Hematopoietic multipotent progenitor cell treated with erythropoietin and hydrocortisone succinate and interleukin-3 and kit ligand, for 15 days (in vitro differentiated cells): ENCODE data around the gene OTUD3.
"Not testable (repeated sequence)": the region's sequence is repeated elsewhere in the genome, so short reads cannot be mapped to it uniquely, and the experiment has no call there.

ENCODE experiments used
- DNase-seq: peaks from one replicate; pipeline ENCODE4 v3.0.0-alpha.2; 2015; ENCODE audit warnings: low spot score

The OTUD3 gene

DNA sequence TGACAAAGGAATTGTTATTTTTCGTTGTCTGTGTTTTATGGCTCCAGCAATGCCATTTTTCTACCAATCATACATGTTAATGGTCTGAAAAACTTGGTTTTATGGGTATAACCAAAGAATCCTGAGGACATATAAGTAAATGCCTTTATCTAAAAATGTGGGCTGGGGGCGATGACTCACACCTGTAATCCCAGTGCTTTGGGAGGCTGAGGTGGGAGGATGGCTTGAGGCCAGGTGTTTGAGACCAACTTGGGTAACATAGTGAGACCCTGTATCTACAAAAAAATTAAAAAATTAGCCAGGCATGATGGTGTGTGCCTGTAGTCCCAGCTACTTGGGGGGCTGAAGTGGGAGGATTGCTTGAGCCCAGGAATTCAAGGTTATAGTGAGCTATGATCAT is 12.7 kb upstream of the OTUD3 start:
- DNase-seq: not testable (repeated sequence)

DNA sequence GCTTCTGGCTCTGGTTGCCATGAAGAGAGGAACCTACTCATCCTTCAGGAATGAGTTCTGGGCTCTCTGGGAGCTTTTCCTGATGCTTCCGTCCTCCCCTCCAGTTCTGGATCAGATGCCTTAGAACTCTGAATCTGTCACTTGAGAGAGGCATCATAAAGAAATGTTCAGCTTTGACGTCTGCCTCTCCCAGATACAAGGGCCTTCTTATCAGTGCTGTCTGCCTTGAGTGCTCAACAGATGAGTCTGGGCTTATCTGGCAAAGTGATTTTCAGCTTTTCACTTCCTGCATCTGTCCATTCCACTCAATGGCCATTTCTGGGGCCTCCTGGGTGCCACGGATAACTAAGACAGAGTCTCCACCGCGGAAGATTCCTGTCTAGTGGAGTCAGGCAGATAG is 12.3 kb upstream of the OTUD3 start:
- DNase-seq: no peak

DNA sequence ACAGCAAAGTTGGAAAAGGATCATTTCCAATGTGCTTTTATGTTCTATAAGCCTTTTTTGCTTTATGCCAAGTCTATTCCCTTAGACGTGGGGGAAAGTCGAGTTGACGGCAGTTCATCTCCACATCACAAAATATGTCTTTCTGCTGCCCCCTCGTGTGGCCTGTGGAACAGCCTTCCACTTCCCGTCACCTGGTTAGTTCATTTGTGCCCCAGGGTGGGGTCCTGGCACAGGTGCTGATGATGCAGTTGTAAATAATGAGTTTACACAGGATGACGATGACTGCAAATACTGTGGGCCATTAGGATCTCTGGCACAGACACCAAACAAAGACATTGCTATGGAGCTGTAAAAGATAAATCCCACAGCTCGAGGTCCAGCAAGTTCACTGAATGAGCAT is 10.0 kb upstream of the OTUD3 start:
- no peak for DNase-seq

DNA sequence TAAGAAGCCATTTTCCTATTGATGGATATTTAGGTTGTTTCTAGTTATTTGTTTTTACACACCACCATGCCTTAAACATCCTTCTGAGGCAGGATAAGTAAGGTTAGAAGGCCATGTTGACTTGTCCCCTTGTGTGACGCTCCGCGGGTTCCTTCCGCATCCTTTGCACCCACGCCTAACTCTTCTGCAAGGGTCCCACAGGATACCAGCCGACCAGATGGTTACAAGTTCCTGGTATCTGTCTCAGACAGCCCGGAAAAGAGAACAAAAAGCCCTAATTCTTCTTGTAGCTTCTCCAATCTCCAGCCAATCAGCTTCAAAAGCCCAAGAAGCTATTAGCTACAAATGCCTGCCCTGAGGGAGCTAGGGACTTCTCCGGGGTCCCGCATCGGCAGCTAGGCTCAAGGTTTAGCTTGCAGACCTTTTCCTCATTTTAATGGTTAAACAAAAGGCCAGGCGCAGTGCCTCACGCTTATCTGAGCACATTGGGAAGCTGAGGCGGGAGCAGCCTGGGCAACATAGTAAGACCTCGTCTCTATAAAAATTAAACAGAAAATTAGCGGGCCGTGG is 4.9 kb upstream of the OTUD3 start:
- DNase-seq: no peak

DNA sequence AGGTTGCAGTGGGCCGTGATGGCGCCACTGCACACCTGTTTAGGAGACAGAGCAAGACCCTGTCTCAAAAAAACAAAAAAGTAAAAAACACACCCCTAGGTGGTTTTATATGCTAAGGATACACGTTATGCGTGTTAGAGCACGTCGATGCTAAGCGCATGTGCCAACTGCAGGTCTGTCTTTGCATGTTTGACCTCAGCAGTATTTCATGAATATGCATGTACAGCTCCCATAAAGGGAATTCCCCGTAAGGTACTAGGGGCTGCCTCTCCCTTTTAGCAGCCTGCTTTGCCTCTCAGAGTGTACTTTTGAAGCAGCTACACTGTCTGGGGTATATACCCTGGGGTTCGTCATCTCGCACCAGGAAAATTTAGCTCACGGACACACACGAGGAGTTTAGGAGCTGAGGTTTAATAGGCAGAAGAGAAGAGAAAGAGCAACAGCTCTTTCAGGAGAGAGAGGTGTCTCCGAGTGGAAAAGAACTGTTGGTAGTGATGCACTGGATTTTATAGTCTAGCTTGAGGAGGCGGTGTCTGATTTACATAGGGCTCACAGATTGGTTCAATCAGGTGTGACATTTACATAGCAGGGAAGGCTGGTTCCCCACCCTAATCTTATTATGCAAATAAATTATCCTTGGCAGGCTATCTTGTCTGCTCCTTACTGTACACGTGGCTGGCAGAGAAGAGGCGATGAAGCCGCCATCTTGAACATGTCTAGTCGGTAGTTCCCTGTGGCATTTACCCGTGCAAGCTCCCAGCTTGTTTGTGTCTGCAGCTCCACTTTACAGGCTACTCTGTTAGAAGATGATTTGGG is 4.2 kb upstream of the OTUD3 start:
- no peak for DNase-seq

DNA sequence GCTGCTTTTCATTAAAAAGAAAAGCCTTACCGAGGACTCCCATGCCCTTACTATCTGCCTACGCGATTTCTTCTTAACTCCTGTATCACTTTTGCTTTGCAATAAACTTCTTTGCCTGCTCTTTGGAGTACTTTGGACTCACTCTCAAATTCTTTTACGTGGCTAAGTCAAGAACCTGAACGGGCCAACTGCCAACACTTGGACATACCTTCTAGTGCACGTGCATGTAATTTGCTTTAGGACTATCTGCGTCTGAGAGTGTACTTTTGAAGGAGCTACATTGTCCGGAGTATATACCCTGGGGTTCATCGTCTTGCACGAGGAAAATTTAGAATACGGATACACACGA is 3.6 kb upstream of the OTUD3 start:
- no peak for DNase-seq

DNA sequence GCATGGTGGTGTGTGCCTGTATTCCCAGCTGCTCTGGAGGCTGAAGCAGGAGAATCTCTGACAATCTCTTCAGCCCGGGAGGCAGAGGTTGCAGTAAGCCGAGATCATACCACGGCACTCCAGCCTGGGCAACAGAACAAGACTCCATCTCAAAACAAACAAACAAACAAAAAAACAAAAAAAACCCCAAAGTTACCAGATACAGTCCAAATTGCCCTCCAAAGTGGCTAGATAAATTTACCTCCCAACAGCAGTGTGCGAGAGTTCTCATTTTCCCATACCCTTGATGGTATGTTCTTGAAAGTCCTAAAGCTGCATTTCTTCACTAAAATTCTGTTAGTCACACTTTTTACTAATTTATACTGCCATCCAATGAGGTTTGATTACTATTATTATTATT is 3.0 kb upstream of the OTUD3 start:
- DNase-seq: no peak

DNA sequence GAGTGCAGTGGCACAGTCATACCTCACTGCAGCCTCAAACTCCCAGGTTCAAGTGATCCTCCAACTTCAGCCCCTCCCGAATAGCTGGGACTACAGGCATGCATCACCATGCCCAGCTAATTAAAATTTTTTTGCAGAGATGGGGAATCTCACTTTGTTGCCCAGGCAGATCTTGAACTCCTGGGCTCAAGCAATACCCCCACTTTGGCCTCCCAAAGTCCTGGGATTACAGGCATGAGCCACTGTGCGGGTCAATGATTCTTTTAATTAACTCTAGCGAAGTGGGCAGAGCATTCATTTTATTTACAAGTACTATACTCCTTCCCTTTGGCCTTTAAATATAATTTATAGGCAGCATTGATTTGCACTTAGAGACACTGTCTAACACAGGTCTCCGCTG is 2.5 kb upstream of the OTUD3 start:
- DNase-seq: no peak

DNA sequence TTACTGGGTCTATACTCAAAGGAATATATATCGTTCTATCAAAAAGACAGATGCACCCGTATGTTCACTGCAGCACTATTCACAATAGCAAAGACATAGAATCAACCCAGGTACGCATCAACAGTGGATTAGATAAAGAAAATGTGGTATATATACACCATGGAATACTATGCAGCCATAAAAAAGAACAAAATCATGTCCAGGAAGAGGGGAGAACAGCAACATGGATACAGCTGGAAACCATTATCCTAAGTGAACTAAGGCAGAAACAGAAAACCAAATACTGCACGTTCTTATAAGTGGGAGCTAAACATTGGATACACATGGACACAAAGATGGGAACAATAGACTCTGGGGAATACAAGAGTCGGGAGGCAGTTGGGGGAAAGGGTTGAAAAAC is 1.4 kb upstream of the OTUD3 start:
- not testable (repeated sequence) for DNase-seq

DNA sequence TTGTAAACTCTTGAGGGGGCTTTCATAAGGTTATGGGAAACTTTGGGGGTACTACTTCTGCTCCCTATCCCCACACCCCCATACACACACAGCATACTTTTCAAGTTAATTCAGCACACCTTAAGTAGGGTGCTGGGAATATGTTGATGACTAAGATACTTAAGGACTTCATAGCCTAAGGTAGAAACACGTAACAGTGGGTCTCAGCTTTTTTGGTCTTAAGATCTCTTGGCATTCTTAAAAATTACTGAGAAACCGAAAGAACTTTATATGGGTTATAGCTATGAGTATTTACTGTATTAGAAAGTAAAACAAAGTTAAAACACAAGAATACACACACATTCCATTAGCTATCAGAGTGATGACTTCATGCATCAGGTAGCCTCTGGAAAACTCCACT is 2.1 kb downstream of the OTUD3 start:
- no peak for DNase-seq

DNA sequence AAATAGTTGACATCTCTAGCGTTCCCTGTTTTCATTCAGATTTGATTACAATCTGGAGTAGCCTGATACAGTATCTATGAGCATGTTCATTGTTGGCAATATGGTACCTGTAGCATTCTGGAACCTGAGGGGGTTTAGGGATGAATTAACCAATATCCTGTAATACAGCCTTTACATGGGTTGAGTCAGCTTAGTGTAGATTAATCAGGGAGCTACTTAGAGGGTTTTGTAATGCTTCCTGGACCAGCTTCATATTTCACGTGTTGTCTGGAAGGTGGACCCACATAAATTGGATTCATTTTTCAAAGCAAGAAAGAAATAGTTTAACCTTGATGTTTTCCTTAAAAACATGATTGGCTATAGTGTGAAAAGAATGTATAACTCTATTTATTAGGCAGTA is 3.6 kb downstream of the OTUD3 start:
- no peak for DNase-seq

DNA sequence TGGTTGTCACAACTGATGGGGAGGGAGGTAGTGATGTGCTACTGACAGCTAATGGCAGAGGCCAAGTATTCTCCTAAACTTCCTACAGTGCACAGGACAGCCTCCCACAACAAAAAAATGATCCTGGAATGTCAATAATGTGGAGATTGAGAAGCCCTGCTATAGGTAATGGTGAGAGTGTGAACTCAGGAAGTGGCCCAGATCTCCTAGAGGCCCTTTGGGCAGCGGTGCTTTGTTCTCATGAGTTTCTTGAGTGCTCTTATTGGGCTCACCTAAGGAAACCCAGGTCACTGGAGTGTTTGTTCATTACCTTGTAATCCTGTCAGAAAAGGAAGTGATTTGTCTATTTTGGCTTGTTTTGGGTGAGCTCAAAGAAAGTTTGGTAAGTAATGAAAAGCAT is 5.9 kb downstream of the OTUD3 start:
- no peak for DNase-seq

DNA sequence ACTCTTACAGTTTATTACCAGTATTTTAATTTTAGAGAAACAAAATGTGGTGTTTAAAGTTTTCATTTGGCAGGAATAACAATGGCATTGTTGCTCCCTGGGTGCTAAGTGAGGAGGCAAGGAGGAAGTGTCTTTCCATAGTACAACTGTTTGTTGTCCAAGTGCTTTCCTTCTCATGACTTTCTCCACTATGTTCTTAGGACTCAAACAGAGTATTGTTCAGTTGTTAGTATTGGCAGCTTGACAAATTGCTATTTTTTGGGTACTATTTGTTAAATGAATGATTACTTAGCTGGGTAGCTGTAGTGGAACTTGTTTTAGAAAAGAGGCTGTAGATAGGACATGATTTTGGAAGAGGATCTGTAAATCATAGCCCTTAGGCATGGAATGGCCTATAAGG is 7.5 kb downstream of the OTUD3 start:
- DNase-seq: no peak

DNA sequence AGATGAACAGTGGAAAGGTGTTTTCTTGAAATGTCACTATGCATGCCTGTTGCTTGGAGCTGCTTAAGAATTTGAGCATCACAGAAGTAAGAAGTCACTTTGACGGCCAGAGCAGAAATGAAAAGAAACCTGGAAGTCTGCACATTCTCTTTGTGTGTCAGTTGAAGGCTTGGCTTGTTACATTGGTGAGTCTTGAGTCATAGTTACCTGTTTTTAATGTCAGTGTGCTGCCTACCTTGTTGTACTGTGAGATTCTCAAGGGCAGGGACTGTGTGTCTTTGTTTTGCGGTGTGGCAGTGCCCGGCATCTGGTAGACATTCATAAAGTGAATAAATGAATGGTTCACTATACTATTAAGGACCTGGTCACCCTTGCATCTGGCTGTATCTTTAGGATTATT is 9.9 kb downstream of the OTUD3 start:
- no peak for DNase-seq

DNA sequence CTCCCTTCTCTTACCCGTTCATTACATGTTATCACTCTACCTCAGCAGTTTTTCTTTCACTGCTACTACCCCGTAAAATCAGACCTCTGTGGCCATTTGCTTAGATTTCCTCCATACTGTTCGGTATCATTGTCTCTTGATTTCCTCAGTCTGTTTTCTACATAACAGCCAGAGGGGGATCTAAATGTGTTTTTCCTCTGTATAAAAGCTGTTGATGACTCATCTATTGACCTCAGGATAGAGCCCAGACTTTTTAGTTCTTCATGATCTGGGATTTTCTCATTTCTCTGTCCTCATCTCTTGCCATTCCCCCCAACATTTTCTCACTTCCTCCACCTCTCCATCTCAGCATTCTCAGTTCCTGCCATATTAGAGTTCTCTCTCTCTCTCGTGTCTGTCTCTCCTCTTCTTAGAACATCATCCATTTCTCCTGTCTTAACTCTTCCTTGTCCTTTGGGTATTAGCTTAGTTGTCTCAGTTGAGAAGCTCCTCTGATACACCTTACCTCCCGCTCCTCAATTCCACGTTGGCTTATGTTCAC is 10.5 kb downstream of the OTUD3 start:
- no peak for DNase-seq

DNA sequence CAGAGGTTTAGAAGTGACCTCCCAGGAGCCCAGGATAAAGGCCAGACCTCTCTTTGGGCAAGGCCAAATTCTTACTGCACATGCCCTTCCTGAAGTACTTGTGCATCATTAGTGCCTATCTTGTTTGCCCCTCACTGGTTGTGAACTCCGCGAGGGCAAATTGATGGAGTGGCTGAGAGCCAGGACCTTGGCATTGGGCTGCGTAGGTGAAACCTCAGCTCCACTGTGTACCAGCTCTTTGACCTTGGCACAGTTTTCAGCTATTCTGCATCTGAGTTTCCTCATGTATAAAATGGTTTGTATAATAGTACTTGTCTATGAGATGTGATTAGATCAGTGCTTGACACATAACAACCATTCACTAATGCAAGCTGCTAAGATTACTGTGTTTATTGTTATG is 11.5 kb downstream of the OTUD3 start:
- DNase-seq: no peak

DNA sequence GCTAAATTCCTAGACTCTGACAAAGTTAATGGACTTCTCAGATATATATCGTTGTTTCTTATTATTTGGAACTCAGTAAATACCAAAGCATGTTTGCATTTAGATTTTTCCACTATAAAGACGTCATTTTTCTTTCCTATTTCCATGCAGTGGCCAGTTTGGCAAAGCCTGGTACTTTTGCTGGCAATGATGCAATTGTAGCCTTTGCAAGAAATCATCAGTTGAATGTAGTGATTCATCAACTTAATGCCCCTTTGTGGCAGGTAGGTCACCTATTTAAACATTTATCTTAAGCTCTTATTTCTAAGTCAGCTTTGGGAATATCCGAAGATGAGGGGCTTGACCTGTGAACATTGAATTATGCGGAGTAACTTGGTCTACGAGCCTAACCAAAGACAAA is 12.0 kb downstream of the OTUD3 start:
- DNase-seq: no peak

DNA sequence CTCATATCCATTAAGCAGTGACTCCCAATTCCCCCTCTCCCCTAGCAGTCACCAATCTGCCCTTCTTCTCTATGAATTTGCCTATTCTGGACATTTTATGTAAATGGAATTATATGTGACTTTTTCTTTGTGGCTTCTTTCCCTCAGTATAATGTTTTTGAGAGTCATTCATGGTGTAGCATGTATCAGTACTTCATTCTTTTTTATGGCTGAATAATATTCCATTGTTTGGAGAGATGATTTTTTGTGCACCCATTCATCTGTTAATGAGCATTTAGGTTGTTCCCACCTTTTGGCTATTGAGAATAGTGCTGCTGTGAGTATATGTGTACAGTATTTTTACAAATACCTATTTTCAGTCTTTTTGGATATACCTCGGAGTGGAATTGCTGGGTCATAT is 19.5 kb downstream of the OTUD3 start:
- no peak for DNase-seq

DNA sequence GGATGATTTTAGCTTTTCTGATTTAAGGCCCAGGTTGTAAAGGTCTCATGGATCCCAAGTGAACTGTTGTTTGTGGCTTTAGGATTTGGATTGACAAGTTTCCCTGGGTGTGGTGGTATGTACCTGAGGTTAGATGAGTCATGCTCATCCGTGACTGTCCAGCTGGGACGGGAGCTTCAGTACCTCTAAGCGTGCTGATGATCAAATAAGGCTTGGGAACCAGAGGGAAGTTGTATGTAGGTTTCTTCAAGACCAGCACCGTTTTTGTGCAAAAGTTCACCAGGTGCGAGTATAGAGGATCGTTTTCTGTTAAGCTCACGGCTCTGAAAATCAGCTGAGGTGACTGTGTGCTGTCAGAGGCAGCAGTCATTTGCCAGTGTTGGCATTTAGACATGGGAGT is 21.4 kb downstream of the OTUD3 start:
- no peak for DNase-seq

DNA sequence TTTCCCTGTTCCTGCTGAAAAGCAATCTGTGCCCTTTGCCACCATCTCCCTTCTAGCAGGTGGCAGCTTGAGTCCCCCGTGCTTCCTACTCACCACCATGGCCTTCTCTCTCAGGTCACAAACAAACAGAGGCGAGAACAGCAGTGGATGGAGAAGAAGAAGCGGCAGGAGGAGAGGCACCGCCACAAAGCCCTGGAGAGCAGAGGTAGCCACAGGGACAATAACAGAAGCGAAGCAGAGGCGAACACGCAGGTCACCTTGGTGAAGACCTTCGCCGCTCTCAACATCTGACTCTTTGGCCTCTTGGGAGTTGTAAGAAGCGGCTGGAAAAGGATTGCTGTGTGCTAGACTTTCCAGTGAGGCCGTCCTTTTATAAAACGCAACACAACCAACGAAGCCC is 25.3 kb downstream of the OTUD3 start:
- DNase-seq: no peak

DNA sequence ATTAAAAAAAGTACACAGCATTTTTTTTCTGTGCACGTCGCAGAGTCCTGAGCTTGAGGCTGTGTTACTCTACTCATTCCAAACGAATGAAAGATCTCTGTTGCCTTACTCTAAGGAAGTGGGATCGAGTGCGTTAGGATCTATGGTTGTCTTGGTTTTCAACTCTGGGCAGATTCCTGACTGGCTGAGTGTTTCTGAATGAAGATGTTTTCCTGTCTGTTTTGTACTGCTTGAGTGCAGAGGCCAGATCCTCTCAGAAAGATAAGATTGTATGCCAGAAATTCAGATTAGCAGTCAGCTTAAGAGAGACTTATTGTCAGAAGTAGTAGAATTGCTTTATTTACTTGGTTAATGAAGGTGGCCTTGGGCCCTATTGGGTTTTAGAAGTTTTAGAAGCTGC is 27.2 kb downstream of the OTUD3 start:
- DNase-seq: no peak

DNA sequence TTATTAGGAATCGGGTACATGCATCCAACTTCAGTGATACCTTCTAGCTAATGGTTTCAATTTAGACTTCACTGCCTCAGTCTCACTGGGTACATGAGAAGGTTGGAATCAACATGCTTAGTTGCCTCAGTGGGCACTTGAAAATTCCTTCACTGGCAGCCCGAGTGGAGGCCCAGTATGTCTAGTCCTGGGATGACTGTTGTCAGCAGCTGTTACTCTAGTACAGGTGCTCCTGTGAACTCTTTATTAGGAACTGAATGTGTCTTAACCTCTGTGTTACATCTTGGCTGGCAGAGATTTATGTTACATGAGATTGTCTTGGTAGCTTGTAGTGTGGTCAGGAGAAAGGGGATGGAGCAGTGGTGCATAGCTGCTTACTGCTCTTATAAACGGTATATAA is 27.8 kb downstream of the OTUD3 start:
- no peak for DNase-seq

DNA sequence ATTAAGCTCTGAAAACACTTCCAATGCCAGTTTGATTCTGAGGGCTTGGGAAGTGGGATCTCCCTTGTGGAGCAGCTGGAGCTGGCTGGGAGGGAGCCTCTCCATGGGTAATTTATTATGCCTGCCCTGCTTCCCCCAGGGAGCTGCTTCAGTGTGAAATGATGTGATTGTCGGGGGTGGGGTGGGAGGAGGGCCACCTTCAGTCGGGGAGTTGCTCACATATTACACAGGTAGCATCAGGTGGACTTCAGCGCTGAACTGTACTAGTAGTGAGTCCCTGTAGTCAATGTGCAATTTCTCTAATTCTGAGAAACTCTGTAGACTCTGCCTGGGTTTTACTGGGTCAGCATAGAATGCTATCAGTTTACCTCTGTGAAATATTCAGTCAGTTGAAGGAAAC is 28.5 kb downstream of the OTUD3 start:
- DNase-seq: no peak

DNA sequence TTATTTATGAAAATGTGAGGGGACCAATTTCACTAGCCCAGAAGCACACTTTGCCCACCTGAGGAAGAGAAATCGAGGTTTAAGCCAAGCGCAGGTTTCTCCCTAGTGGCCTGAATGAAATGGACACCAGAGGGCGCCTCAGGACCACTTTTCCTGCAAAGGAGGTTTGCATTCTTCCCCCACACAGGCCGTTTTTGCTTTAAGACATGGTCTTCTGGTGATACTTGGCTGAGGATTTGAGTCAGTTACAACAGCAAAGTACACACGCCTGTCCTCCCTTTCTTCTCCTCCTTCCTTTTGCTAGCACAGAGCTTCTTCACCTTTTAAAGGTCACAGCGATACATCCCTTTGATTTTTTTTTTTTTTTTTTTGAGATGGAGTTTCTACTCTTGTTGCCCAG is 35.9 kb downstream of the OTUD3 start:
- peak; percentile 74 for DNase-seq
